CD4-positive, alpha-beta T cell (primary cell): ENCODE data around the gene RSPH4A. TPM values are rescaled to one million over a fixed set of nuclear protein-coding genes. Genes with fewer than 3 reads are reported as not detected.

ENCODE experiments used
- ATAC-seq: fragments of 200-7000 bp; cut with Tn5 transposase; one replicate; pipeline ENCODE4 v1.10.0; 2022; ENCODE audit warnings: mild to moderate bottlenecking; ENCODE audit not compliant: poor library complexity
- CTCF ChIA-PET: fragments of 350-600 bp; sonication (Branson Sonifier 250); formaldehyde crosslinking; loops from one replicate; lab custom pipeline; 2021; ENCODE audit warnings: antibody characterized with exemption, inconsistent platforms; lab: Charles Lee
- POLR2A ChIA-PET: fragments of 350-600 bp; sonication (Branson Sonifier 250); formaldehyde crosslinking; loops from one replicate; lab custom pipeline; 2021; ENCODE audit warnings: antibody characterized with exemption, inconsistent platforms; lab: Charles Lee
- DNase-seq, 14 experiments: peaks; one replicate each; pipeline ENCODE4 v3.0.0-alpha.2; 2013 to 2020; ENCODE audit warnings: mixed read lengths in 2 of 14
- H3K27ac ChIP-seq, 2 donors: one replicate each; pipeline versions ENCODE4 v1.5.1 to v1.7.0; 2013; ENCODE audit warnings: low read length in 2 of 2, low read depth in 1 of 2, mild to moderate bottlenecking in 1 of 2
- H3K27me3 ChIP-seq, 2 experiments: 1 replicate in 1 of 2; 2 replicates in 1 of 2; pipeline versions ENCODE4 v1.6.1 to v1.7.0; 2013; ENCODE audit warnings: low read length in 2 of 2, control low read depth in 1 of 2, mild to moderate bottlenecking in 1 of 2, moderate library complexity in 1 of 2; ENCODE audit not compliant: insufficient read depth in 2 of 2, control insufficient read depth in 1 of 2
- H3K36me3 ChIP-seq: one replicate; pipeline ENCODE4 v1.6.1; 2013; ENCODE audit warnings: low read length, control low read depth; ENCODE audit not compliant: insufficient read depth
- H3K4me1 ChIP-seq: one replicate; pipeline ENCODE4 v1.6.1; 2013; ENCODE audit warnings: low read length, control low read depth; ENCODE audit not compliant: insufficient read depth
- H3K4me3 ChIP-seq: one replicate; pipeline ENCODE4 v1.5.1; 2013; ENCODE audit warnings: mild to moderate bottlenecking, low read length, moderate library complexity
- H3K9me3 ChIP-seq, 2 experiments: 1 replicate in 1 of 2; 2 replicates in 1 of 2; pipeline versions ENCODE4 v1.6.1 to v1.7.0; 2013; ENCODE audit warnings: low read length in 2 of 2, mild to moderate bottlenecking in 2 of 2, control low read depth in 1 of 2, moderate library complexity in 1 of 2; ENCODE audit not compliant: control insufficient read depth in 1 of 2, insufficient read depth in 1 of 2
- H3K27ac Mint-ChIP-seq: one replicate; pipeline ENCODE4 v1.8.0; 2020; ENCODE audit warnings: mixed read lengths
- H3K27me3 Mint-ChIP-seq: one replicate; pipeline ENCODE4 v1.8.0; 2021; ENCODE audit warnings: mixed read lengths
- H3K36me3 Mint-ChIP-seq: one replicate; pipeline ENCODE4 v1.8.0; 2021; ENCODE audit warnings: low read depth, mixed read lengths
- H3K4me1 Mint-ChIP-seq: one replicate; pipeline ENCODE4 v1.8.0; 2021; ENCODE audit warnings: low read depth, mixed read lengths
- H3K4me3 Mint-ChIP-seq: one replicate; pipeline ENCODE4 v1.8.0; 2020; ENCODE audit warnings: mild to moderate bottlenecking, mixed read lengths
- H3K9me3 Mint-ChIP-seq: one replicate; pipeline ENCODE4 v1.8.0; 2020; ENCODE audit warnings: mixed read lengths
- CTCF ChIP-seq: fragments of 200-600 bp; IDR thresholded peaks from one replicate; pipeline ENCODE4 v1.8.0; 2022; ENCODE audit warnings: antibody characterized with exemption, mild to moderate bottlenecking
- intact Hi-C, 2 experiments: fragments of 100-400 bp; cut with DNase I in 1 of 2; cut with micrococcal nuclease in 1 of 2; formaldehyde crosslinking; loops; one replicate each; pipeline versions ENCODE4 v1.15.1 to v1.9.0; 2023 to 2025; cut with DNase I, micrococcal nuclease
- polyA plus RNA-seq, 2 donors: library from polyadenylated mRNA; unstranded; fragments of 120-200 nt; gene quantifications; one replicate each; pipeline ENCODE4 v1.2.1, GENCODE V29; 2013
- total RNA-seq, 174 experiments: library from RNA in 2 of 174; stranded (reverse) in 2 of 174; gene quantifications; one replicate each; pipeline ENCODE4 v1.2.3 and lab custom pipeline; 2021 to 2026

RSPH4A gene
- total RNA-seq (under 1 TPM; 0.56 to 0.88 TPM), total RNA-seq (lab: John Stamatoyannopoulos, UW) (0.05 to 3.9 (median 0.85) reads per million in 172 experiments)
- 0.37 TPM for polyA plus RNA-seq (2013, experiment 1 of 2)
- polyA plus RNA-seq (2013, experiment 2 of 2): 0.26 TPM

GRCh38 chr6:116615937-116616736 is at the start of gene RSPH4A:
RSPH4A (plus strand) TSS chr6:116616479; CDS start chr6:116616624, 145 bp downstream.
- no peaks in the 10 kb centered on the region for H3K9me3 ChIP-seq
- H3K4me1 Mint-ChIP-seq: peaks cover 19% of the 10 kb centered on the region
- H3K36me3 ChIP-seq: no peaks in the 10 kb centered on the region
- H3K4me3 Mint-ChIP-seq: peak within 1 kb of the TSS; percentile 85
- intact Hi-C loops: no loop called here
- no peak for TF ChIP-seq CTCF
- peak; percentile 95 for ATAC-seq
- peaks cover 13% of the 10 kb centered on the region for H3K4me1 ChIP-seq
- CTCF ChIA-PET: interaction anchor here (0.9 kb wide), 2 partner anchors 14 to 180 kb away, joined by 3 to 4 read pairs; no protein-coding TSS in a partner anchor
- no peak within 1 kb of the TSS for H3K27ac ChIP-seq
- peak within 1 kb of the TSS; percentile 62 for H3K4me3 ChIP-seq
- H3K27me3 Mint-ChIP-seq: peaks cover 2% of the 10 kb centered on the region
- POLR2A ChIA-PET: interaction anchor here (0.9 to 1.6 kb wide), 2 partner anchors 29 to 45 kb away, joined by 3 to 10 read pairs; partner anchors contain the start of gene RWDD1
- no peaks in the 10 kb centered on the region for H3K9me3 Mint-ChIP-seq
- DNase-seq: peak; percentile 31 to 86 (median 48)
- no peaks in the 10 kb centered on the region for H3K36me3 Mint-ChIP-seq
- H3K27me3 ChIP-seq: no peaks in the 10 kb centered on the region
- peak within 1 kb of the TSS; percentile 0 for H3K27ac Mint-ChIP-seq

GRCh38 chr6:116568111-116568510 is 48.2 kb upstream of the RSPH4A start:
- intact Hi-C loops: loop anchor here in 1 of 2 experiments (5.0 to 10.0 kb wide), 2 partner anchors 286 to 1107 kb away; partner anchors contain the start of gene NUS1
- peak overlapping the region; percentile 3 for H3K4me3 Mint-ChIP-seq
- peaks cover 19% of the 10 kb centered on the region for H3K4me1 ChIP-seq
- POLR2A ChIA-PET: no interaction called here
- no peaks in the 10 kb centered on the region for H3K9me3 ChIP-seq
- H3K9me3 Mint-ChIP-seq: no peaks in the 10 kb centered on the region
- H3K27me3 Mint-ChIP-seq: peaks cover 7% of the 10 kb centered on the region
- no peak overlapping the region for H3K4me3 ChIP-seq
- H3K36me3 ChIP-seq: no peaks in the 10 kb centered on the region
- peaks cover 20% of the 10 kb centered on the region for H3K36me3 Mint-ChIP-seq
- no peak overlapping the region for H3K27ac ChIP-seq
- TF ChIP-seq CTCF: no peak
- peaks cover 34% of the 10 kb centered on the region for H3K4me1 Mint-ChIP-seq
- DNase-seq (no peak), ATAC-seq (no peak)
- CTCF ChIA-PET: no interaction called here
- H3K27me3 ChIP-seq: peaks cover 0 to 14% of the 10 kb centered on the region in 2 experiments
- H3K27ac Mint-ChIP-seq: no peak overlapping the region

GRCh38 chr6:116568821-116569755 is 47.2 kb upstream of the RSPH4A start:
- peaks cover 4% of the 10 kb centered on the region for H3K36me3 ChIP-seq
- ATAC-seq (no peak), DNase-seq (peak in 2 of 14 experiments; percentile 9 to 22)
- Mint-ChIP-seq H3K4me3 (peak overlapping the region; percentile 95), H3K27ac (peak overlapping the region; percentile 97), H3K27me3 (peaks cover 7% of the 10 kb centered on the region), H3K4me1 (peaks cover 44% of the 10 kb centered on the region), H3K36me3 (peaks cover 22% of the 10 kb centered on the region), H3K9me3 (no peaks in the 10 kb centered on the region)
- H3K4me3 ChIP-seq: no peak overlapping the region
- no peak overlapping the region for H3K27ac ChIP-seq
- no peaks in the 10 kb centered on the region for H3K9me3 ChIP-seq
- POLR2A ChIA-PET: no interaction called here
- CTCF ChIA-PET: no interaction called here
- H3K4me1 ChIP-seq: peaks cover 19% of the 10 kb centered on the region
- peaks cover 0 to 9% of the 10 kb centered on the region in 2 experiments for H3K27me3 ChIP-seq
- no peak for TF ChIP-seq CTCF
- intact Hi-C loops: loop anchor here in 1 of 2 experiments (5.0 to 10.0 kb wide), 2 partner anchors 287 to 1106 kb away; partner anchors contain the start of gene NUS1
